ENCODE results near the gene EYA4.

DNA sequence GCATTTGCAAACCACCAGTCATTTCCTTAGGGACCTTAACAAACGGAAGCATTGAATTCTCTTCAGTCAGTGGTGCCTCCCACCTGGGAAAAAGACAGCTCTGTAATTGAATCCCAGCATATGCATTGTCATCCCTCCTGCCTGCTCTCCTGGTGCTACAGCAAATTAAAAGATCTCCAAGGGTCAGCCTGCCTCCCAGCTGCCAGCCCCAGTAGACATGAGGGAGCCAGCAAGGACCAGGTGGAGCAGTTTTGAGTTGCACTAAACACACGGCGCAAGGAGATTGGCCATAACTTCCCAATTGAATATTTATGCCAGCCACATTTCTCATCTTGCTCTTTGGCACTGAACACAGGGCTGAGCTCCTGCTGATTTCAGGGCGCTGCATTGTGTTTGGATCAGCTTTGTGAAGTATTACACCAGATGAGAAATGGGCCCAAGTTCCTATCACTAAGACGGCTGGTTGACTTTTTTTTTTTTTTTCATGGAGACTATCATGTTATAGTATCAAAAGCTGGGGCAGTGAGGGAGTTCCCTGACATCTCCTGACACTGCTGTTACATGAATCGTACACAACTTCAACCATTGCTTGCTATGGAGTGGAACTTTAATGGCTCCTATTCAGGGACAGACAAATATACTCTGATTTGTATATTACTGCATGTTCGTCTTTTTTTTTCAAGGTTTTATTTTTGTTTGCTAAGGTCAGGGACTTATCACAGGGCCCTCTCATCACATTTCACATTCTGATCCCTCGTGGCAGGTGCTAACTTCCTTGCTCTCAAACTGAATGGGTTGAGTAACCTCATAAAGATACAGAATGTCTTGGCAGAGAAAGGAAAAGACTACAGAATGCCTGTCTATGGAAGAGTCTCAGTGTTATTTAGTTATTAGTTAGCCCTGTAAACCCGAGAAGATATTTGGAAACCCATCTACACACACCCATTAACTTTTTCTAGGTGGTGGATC, 191.1 kb downstream of the EYA4 start:
- TF ChIP-seq, protein P1, sequence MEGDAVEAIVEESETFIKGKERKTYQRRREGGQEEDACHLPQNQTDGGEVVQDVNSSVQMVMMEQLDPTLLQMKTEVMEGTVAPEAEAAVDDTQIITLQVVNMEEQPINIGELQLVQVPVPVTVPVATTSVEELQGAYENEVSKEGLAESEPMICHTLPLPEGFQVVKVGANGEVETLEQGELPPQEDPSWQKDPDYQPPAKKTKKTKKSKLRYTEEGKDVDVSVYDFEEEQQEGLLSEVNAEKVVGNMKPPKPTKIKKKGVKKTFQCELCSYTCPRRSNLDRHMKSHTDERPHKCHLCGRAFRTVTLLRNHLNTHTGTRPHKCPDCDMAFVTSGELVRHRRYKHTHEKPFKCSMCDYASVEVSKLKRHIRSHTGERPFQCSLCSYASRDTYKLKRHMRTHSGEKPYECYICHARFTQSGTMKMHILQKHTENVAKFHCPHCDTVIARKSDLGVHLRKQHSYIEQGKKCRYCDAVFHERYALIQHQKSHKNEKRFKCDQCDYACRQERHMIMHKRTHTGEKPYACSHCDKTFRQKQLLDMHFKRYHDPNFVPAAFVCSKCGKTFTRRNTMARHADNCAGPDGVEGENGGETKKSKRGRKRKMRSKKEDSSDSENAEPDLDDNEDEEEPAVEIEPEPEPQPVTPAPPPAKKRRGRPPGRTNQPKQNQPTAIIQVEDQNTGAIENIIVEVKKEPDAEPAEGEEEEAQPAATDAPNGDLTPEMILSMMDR (IDR thresholded peaks at IDR 0.05; ENCODE audit: extremely low read depth in 1 of 2, insufficient read depth in 1 of 2, low read depth in 1 of 2, low read length in 2 of 2) = no peak
- TF ChIP-seq POLR2A (IDR thresholded peaks at IDR 0.05; ENCODE audit: low read depth, low read length) (no peak), EZH2 (IDR thresholded peaks at IDR 0.05; ENCODE audit: borderline replicate concordance, low read depth, low read length, severe bottlenecking) (no peak), JUN (IDR thresholded peaks at IDR 0.05; ENCODE audit: borderline replicate concordance, insufficient read depth, insufficient read length, low read depth) (no peak), POLR2AphosphoS5 (IDR thresholded peaks at IDR 0.05; ENCODE audit: insufficient read depth, low read depth, low read length) (no peak), GATA2 (IDR thresholded peaks at IDR 0.05; ENCODE audit: insufficient read depth, insufficient read length, low read depth, low read length) (no peak)
